MCF 10A (cell line): ENCODE results near the gene ZNF292. TPM values are rescaled to one million over a fixed set of nuclear protein-coding genes. Genes with fewer than 3 reads are reported as not detected.
A peak's percentile ranks its signal among the peaks of the same experiment; 100 is the strongest.

Source experiments
- BruUV-seq: library from RNA; stranded (reverse); fragments of 400-500 nt; replicated peaks from 2 replicates; lab custom pipeline; 2021; lab: Mats Ljungman, UMichigan
- CTCF ChIA-PET: fragments of 300-600 bp; sonication (Branson Sonifier 250); formaldehyde crosslinking; extraction: SDS; loops from one replicate; lab custom pipeline; 2021; ENCODE audit warnings: antibody characterized with exemption, inconsistent platforms; lab: Yijun Ruan, JAX
- POLR2A ChIA-PET: fragments of 300-600, 350-650 bp; sonication (Branson Sonifier 250); formaldehyde crosslinking; extraction: SDS; loops from one replicate; lab custom pipeline; 2020; ENCODE audit warnings: antibody characterized with exemption, inconsistent platforms; lab: Yijun Ruan, JAX
- DNase-seq: peaks from one replicate; pipeline ENCODE4 v3.0.0-alpha.2; 2018; ENCODE audit not compliant: unreplicated experiment
- H3K27ac Mint-ChIP-seq: one replicate; pipeline ENCODE4 v1.8.0; 2022; ENCODE audit warnings: mild to moderate bottlenecking, low read depth, mixed read lengths; ENCODE audit not compliant: unreplicated experiment
- H3K27me3 Mint-ChIP-seq: one replicate; pipeline ENCODE4 v1.8.0; 2022; ENCODE audit warnings: mixed read lengths; ENCODE audit not compliant: insufficient read depth, unreplicated experiment
- H3K36me3 Mint-ChIP-seq: one replicate; pipeline ENCODE4 v1.8.0; 2022; ENCODE audit warnings: mild to moderate bottlenecking, moderate library complexity, mixed read lengths; ENCODE audit not compliant: insufficient read depth, unreplicated experiment
- H3K4me1 Mint-ChIP-seq: one replicate; pipeline ENCODE4 v1.8.0; 2022; ENCODE audit warnings: mixed read lengths; ENCODE audit not compliant: insufficient read depth, unreplicated experiment
- H3K4me3 Mint-ChIP-seq: one replicate; pipeline ENCODE4 v1.8.0; 2022; ENCODE audit warnings: mild to moderate bottlenecking, moderate library complexity, mixed read lengths; ENCODE audit not compliant: unreplicated experiment
- H3K9me3 Mint-ChIP-seq: one replicate; pipeline ENCODE4 v1.8.0; 2022; ENCODE audit warnings: mixed read lengths; ENCODE audit not compliant: unreplicated experiment
- intact Hi-C: fragments of 100-400 bp; cut with micrococcal nuclease; formaldehyde crosslinking; loops from 2 replicates; pipeline ENCODE4 v1.14.1; 2022
- total RNA-seq: library from RNA; stranded (reverse); gene quantifications from 2 replicates; pipeline ENCODE4 v1.2.3, GENCODE V29; 2022
- TF ChIP-seq, protein P1 (sequence below): fragments of 200-600 bp; IDR thresholded peaks from one replicate; pipeline ENCODE4 v1.8.0; 2022; ENCODE audit warnings: antibody characterized with exemption, mild to moderate bottlenecking; ENCODE audit not compliant: unreplicated experiment

The ZNF292 gene
- total RNA-seq, 1 experiment from 2014 or later: 17.1 TPM

GRCh38 chr6:87151471-87151780, 3.9 kb upstream of the ZNF292 start:
- TF ChIP-seq, protein P1, sequence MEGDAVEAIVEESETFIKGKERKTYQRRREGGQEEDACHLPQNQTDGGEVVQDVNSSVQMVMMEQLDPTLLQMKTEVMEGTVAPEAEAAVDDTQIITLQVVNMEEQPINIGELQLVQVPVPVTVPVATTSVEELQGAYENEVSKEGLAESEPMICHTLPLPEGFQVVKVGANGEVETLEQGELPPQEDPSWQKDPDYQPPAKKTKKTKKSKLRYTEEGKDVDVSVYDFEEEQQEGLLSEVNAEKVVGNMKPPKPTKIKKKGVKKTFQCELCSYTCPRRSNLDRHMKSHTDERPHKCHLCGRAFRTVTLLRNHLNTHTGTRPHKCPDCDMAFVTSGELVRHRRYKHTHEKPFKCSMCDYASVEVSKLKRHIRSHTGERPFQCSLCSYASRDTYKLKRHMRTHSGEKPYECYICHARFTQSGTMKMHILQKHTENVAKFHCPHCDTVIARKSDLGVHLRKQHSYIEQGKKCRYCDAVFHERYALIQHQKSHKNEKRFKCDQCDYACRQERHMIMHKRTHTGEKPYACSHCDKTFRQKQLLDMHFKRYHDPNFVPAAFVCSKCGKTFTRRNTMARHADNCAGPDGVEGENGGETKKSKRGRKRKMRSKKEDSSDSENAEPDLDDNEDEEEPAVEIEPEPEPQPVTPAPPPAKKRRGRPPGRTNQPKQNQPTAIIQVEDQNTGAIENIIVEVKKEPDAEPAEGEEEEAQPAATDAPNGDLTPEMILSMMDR: no peak
- POLR2A ChIA-PET: no interaction called here

DNA sequence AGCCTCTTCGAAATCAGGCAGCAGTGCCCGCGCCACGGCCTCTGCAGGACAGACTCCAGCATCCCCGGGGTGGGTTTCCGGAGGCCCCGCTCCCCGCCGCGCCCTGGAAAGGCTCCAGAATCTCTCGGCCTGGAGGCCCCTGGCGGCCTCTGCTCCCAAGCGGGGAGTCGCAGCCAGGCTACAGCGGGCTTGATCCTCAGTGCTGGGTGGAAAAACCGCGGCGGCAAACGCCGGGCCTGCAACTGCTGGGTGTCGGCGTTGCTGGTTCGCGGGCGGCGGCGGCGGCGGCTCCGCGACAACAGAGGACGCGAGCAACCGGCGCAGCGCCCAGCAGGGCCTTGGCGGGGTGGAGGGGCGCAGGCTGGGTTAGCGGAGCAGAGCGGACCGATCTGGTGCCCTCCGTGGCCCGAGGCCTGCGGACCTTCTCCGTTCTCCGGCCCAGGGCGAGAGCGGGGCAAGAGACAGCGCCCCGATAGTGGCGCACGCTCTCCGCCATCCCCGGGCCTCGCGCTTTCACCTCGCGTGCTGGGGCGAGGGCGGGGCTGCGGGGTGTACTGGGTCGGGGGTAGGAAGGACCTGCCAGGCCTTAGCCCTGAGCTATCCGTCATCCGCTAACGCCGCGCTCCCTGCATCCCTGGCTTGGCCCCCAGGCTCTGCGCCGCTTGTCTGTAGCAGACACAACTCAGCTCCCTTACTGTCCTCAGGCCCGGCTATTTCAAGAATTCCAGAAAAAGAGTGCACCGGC, 3.4 kb upstream of the ZNF292 start:
- POLR2A ChIA-PET: no interaction called here

More at GRCh38 chr6:87151471-87151780, 3.9 kb upstream of the ZNF292 start:
- CTCF ChIA-PET: no interaction called here
- Mint-ChIP-seq H3K9me3 (no peaks in the 10 kb centered on the region), H3K27me3 (no peaks in the 10 kb centered on the region), H3K4me1 (peaks cover under 1% of the 10 kb centered on the region), H3K36me3 (no peaks in the 10 kb centered on the region), H3K27ac (no peak overlapping the region), H3K4me3 (peak overlapping the region; percentile 71)
- no TSS peak for BruUV-seq
- no peak for DNase-seq
- intact Hi-C loops: no loop called here

GRCh38 chr6:87152526-87152955, 2.8 kb upstream of the ZNF292 start:
- peaks cover 6% of the 10 kb centered on the region for H3K4me1 Mint-ChIP-seq
- ChIA-PET CTCF (interaction anchor here (1.6 kb wide), 1 partner anchor 12 kb away, joined by 5 read pairs; no protein-coding TSS in a partner anchor), POLR2A (interaction anchor here (0.7 kb wide), 1 partner anchor 1702 kb away, joined by 3 read pairs; the partner anchor contains the start of gene NT5E)
- BruUV-seq: no TSS peak
- no peaks in the 10 kb centered on the region for H3K27me3 Mint-ChIP-seq
- no peak for DNase-seq
- H3K36me3 Mint-ChIP-seq: no peaks in the 10 kb centered on the region
- H3K27ac Mint-ChIP-seq: peak overlapping the region; percentile 31
- peak overlapping the region; percentile 71 for H3K4me3 Mint-ChIP-seq
- intact Hi-C loops: no loop called here
- no peaks in the 10 kb centered on the region for H3K9me3 Mint-ChIP-seq
- TF ChIP-seq, protein P1: no peak

More for the DNA sequence above, 3.4 kb upstream of the ZNF292 start:
- Mint-ChIP-seq H3K27me3 (no peaks in the 10 kb centered on the region), H3K4me3 (peak overlapping the region; percentile 71), H3K4me1 (peaks cover 6% of the 10 kb centered on the region), H3K27ac (peak overlapping the region; percentile 31), H3K36me3 (no peaks in the 10 kb centered on the region), H3K9me3 (no peaks in the 10 kb centered on the region)
- intact Hi-C loops: no loop called here
- BruUV-seq: no TSS peak
- TF ChIP-seq, protein P1: no peak
- CTCF ChIA-PET: interaction anchor here (1.6 kb wide), 1 partner anchor 12 kb away, joined by 5 read pairs; no protein-coding TSS in a partner anchor
- DNase-seq: peak; percentile 34

GRCh38 chr6:87154641-87154992, 748 bp upstream of the ZNF292 start:
- ChIA-PET POLR2A (no interaction called here), CTCF (interaction anchor here (0.7 to 1.0 kb wide), 3 partner anchors 15 to 294 kb away, joined by 3 to 4 read pairs (median 3); no protein-coding TSS in a partner anchor)
- DNase-seq: no peak
- H3K27ac Mint-ChIP-seq: peak overlapping the region; percentile 90
- TF ChIP-seq, protein P1: no peak
- intact Hi-C loops: no loop called here
- TSS peak; percentile 55 for BruUV-seq
- no peaks in the 10 kb centered on the region for H3K36me3 Mint-ChIP-seq
- H3K4me3 Mint-ChIP-seq: peak overlapping the region; percentile 85
- H3K9me3 Mint-ChIP-seq: no peaks in the 10 kb centered on the region
- peaks cover 6% of the 10 kb centered on the region for H3K4me1 Mint-ChIP-seq
- H3K27me3 Mint-ChIP-seq: no peaks in the 10 kb centered on the region
